ENCODE data around the gene ARHGAP26.

The ARHGAP26 gene

GRCh38 chr5:143156086-143156485 is 385.9 kb downstream of the ARHGAP26 start:
- Histone ChIP-seq H3K9ac (ENCODE audit: low read length) (no peak overlapping the region), H3K4me1 (ENCODE audit: insufficient read depth, low read length, severe bottlenecking) (peaks cover 6% of the 10 kb centered on the region), H3K27me3 (ENCODE audit: insufficient read depth, low read length) (no peaks in the 10 kb centered on the region), H3K9me2 (ENCODE audit: low read depth, low read length) (no peaks in the 10 kb centered on the region), H3K79me2 (ENCODE audit: insufficient read depth, low read length) (no peaks in the 10 kb centered on the region), H3K4me2 (ENCODE audit: low read length) (no peak overlapping the region), H3K9me3 (ENCODE audit: low read length) (no peaks in the 10 kb centered on the region), H3K4me3 (ENCODE audit: low read depth, low read length, poor library complexity, severe bottlenecking) (no peak overlapping the region), H3K36me3 (ENCODE audit: insufficient read depth, low read length) (no peaks in the 10 kb centered on the region), H3F3A (ENCODE audit: insufficient read depth, low read length) (no peaks in the 10 kb centered on the region), H3K27ac (ENCODE audit: low read depth, low read length, poor library complexity, severe bottlenecking) (no peak overlapping the region), H2AFZ (ENCODE audit: low read length) (no peak overlapping the region), H4K20me1 (ENCODE audit: insufficient read depth, low read length) (no peaks in the 10 kb centered on the region)
- TF ChIP-seq EZH2 (IDR thresholded peaks at IDR 0.05; ENCODE audit: borderline replicate concordance, low read length) (no peak), CTCF (IDR thresholded peaks at IDR 0.05; ENCODE audit: low read length) (no peak)

- Histone ChIP-seq H3K27me3 (ENCODE audit: insufficient read depth, low read length) (no peaks in the 10 kb centered on the region), H3K79me2 (ENCODE audit: insufficient read depth, low read length) (no peaks in the 10 kb centered on the region), H3K9me3 (ENCODE audit: low read length) (no peaks in the 10 kb centered on the region), H3K9me2 (ENCODE audit: low read depth, low read length) (no peaks in the 10 kb centered on the region), H3K27ac (ENCODE audit: low read depth, low read length, poor library complexity, severe bottlenecking) (no peak overlapping the region), H2AFZ (ENCODE audit: low read length) (no peak overlapping the region), H3K4me3 (ENCODE audit: low read depth, low read length, poor library complexity, severe bottlenecking) (no peak overlapping the region), H3F3A (ENCODE audit: insufficient read depth, low read length) (no peaks in the 10 kb centered on the region), H3K9ac (ENCODE audit: low read length) (no peak overlapping the region), H3K4me1 (ENCODE audit: insufficient read depth, low read length, severe bottlenecking) (peaks cover 11% of the 10 kb centered on the region), H4K20me1 (ENCODE audit: insufficient read depth, low read length) (no peaks in the 10 kb centered on the region), H3K36me3 (ENCODE audit: insufficient read depth, low read length) (no peaks in the 10 kb centered on the region), H3K4me2 (ENCODE audit: low read length) (no peak overlapping the region)
- TF ChIP-seq CTCF (IDR thresholded peaks at IDR 0.05; ENCODE audit: low read length): no peak
- TF ChIP-seq EZH2 (IDR thresholded peaks at IDR 0.05; ENCODE audit: borderline replicate concordance, low read length): no peak
Observed at GRCh38 chr5:143156572-143156971, 386.4 kb downstream of the ARHGAP26 start.

- no peaks in the 10 kb centered on the region for H3F3A ChIP-seq (ENCODE audit: insufficient read depth, low read length)
- no peaks in the 10 kb centered on the region for H3K9me3 ChIP-seq (ENCODE audit: low read length)
- no peak overlapping the region for H3K27ac ChIP-seq (ENCODE audit: low read depth, low read length, poor library complexity, severe bottlenecking)
- no peaks in the 10 kb centered on the region for H3K27me3 ChIP-seq (ENCODE audit: insufficient read depth, low read length)
- peaks cover 11% of the 10 kb centered on the region for H3K4me1 ChIP-seq (ENCODE audit: insufficient read depth, low read length, severe bottlenecking)
- H3K9me2 ChIP-seq (ENCODE audit: low read depth, low read length): no peaks in the 10 kb centered on the region
- no peak overlapping the region for H3K4me2 ChIP-seq (ENCODE audit: low read length)
- TF ChIP-seq EZH2 (IDR thresholded peaks at IDR 0.05; ENCODE audit: borderline replicate concordance, low read length): no peak
- no peak for TF ChIP-seq CTCF (IDR thresholded peaks at IDR 0.05; ENCODE audit: low read length)
- H2AFZ ChIP-seq (ENCODE audit: low read length): no peak overlapping the region
- H4K20me1 ChIP-seq (ENCODE audit: insufficient read depth, low read length): no peaks in the 10 kb centered on the region
- H3K36me3 ChIP-seq (ENCODE audit: insufficient read depth, low read length): no peaks in the 10 kb centered on the region
- no peak overlapping the region for H3K9ac ChIP-seq (ENCODE audit: low read length)
- no peak overlapping the region for H3K4me3 ChIP-seq (ENCODE audit: low read depth, low read length, poor library complexity, severe bottlenecking)
- H3K79me2 ChIP-seq (ENCODE audit: insufficient read depth, low read length): no peaks in the 10 kb centered on the region
Observed at GRCh38 chr5:143159031-143159430, 388.9 kb downstream of the ARHGAP26 start.
